CD14-positive monocyte (primary cell): Measurements from ENCODE around the gene SPATA31E1. TPM values are rescaled to one million over a fixed set of nuclear protein-coding genes. Genes with fewer than 3 reads are reported as not detected.

Experiments used
- DNase-seq, 3 donors: peaks; one replicate each; pipeline ENCODE4 v3.0.0-alpha.2; 2011 to 2022
- H2AFZ ChIP-seq: 2 replicates; pipeline ENCODE4 v1.6.0; 2012; ENCODE audit warnings: mild to moderate bottlenecking, low read depth, low read length, inconsistent platforms; ENCODE audit not compliant: insufficient read depth, poor library complexity, severe bottlenecking
- H3K27ac ChIP-seq, 2 donors: 1 replicate in 1 of 2; 2 replicates in 1 of 2; pipeline ENCODE4 v1.5.1; 2012 to 2013; ENCODE audit warnings: low read length in 2 of 2, control low read depth in 1 of 2, inconsistent platforms in 1 of 2, low read depth in 1 of 2, mild to moderate bottlenecking in 1 of 2
- H3K27me3 ChIP-seq, 2 donors: one replicate each; pipeline versions ENCODE4 v1.6.0 to v1.6.1; 2011 to 2013; ENCODE audit warnings: low read length in 2 of 2; ENCODE audit not compliant: control insufficient read depth in 2 of 2, insufficient read depth in 2 of 2
- H3K36me3 ChIP-seq, 2 donors: replicated peaks in 1 of 2; 1 replicate in 1 of 2; 2 replicates in 1 of 2; pipeline versions ENCODE4 v1.5.1 to v1.6.1; 2012 to 2013; ENCODE audit warnings: low read length in 2 of 2, control low read depth in 1 of 2, inconsistent platforms in 1 of 2, mild to moderate bottlenecking in 1 of 2; ENCODE audit not compliant: insufficient read depth in 2 of 2, control insufficient read depth in 1 of 2
- H3K4me1 ChIP-seq, 2 donors: 1 replicate in 1 of 2; 2 replicates in 1 of 2; pipeline versions ENCODE4 v1.5.1 to v1.6.1; 2012 to 2013; ENCODE audit warnings: low read length in 2 of 2, control low read depth in 1 of 2, inconsistent platforms in 1 of 2, mild to moderate bottlenecking in 1 of 2, moderate library complexity in 1 of 2; ENCODE audit not compliant: insufficient read depth in 2 of 2, control insufficient read depth in 1 of 2
- H3K4me2 ChIP-seq: replicated peaks from 2 replicates; pipeline ENCODE3; 2012; ENCODE audit warnings: low read length, moderate library complexity, mild to moderate bottlenecking; ENCODE audit not compliant: poor library complexity, severe bottlenecking; ENCODE audit errors: extremely low read depth
- H3K4me3 ChIP-seq, 3 experiments: fragments of 200-600 bp in 1 of 3; sonication (generic) in 1 of 3; replicated peaks in 1 of 3; 1 replicate in 2 of 3; 2 replicates in 1 of 3; pipeline ENCODE4 v1.5.1; 2011 to 2013; ENCODE audit warnings: low read length in 3 of 3, mild to moderate bottlenecking in 3 of 3, control low read depth in 2 of 3, low read depth in 2 of 3, inconsistent platforms in 1 of 3, moderate library complexity in 1 of 3
- H3K79me2 ChIP-seq: 2 replicates; pipeline ENCODE4 v1.6.0; 2012; ENCODE audit warnings: mild to moderate bottlenecking, control low read depth, inconsistent platforms, low read length, moderate library complexity; ENCODE audit not compliant: insufficient read depth
- H3K9ac ChIP-seq: 2 replicates; pipeline ENCODE4 v1.6.0; 2017; ENCODE audit warnings: low read length, mild to moderate bottlenecking; ENCODE audit not compliant: insufficient read depth, poor library complexity, severe bottlenecking
- H3K9me3 ChIP-seq, 2 donors: replicated peaks in 1 of 2; 1 replicate in 1 of 2; 2 replicates in 1 of 2; pipeline versions ENCODE4 v1.5.1 to v1.6.1; 2012 to 2013; ENCODE audit warnings: low read length in 2 of 2, control low read depth in 1 of 2; ENCODE audit not compliant: control insufficient read depth in 1 of 2, insufficient read depth in 1 of 2
- H4K20me1 ChIP-seq: 2 replicates; pipeline ENCODE4 v1.6.0; 2012; ENCODE audit warnings: mild to moderate bottlenecking, low read length, control low read depth, moderate library complexity; ENCODE audit not compliant: insufficient read depth
- H3K27ac Mint-ChIP-seq, 7 donors: one replicate each; pipeline ENCODE4 v1.8.0; 2020; ENCODE audit warnings: mild to moderate bottlenecking in 7 of 7, mixed read lengths in 7 of 7, moderate library complexity in 6 of 7, inconsistent platforms in 2 of 7
- H3K27me3 Mint-ChIP-seq, 3 donors: one replicate each; pipeline ENCODE4 v1.8.0; 2021 to 2022; ENCODE audit warnings: low read depth in 3 of 3, mild to moderate bottlenecking in 3 of 3, mixed read lengths in 3 of 3, moderate library complexity in 3 of 3, inconsistent platforms in 1 of 3
- H3K36me3 Mint-ChIP-seq, 2 donors: one replicate each; pipeline ENCODE4 v1.8.0; 2020; ENCODE audit warnings: mixed read lengths in 2 of 2, inconsistent platforms in 1 of 2, mild to moderate bottlenecking in 1 of 2
- H3K4me1 Mint-ChIP-seq: one replicate; pipeline ENCODE4 v1.8.0; 2020; ENCODE audit warnings: mild to moderate bottlenecking, mixed read lengths
- H3K4me3 Mint-ChIP-seq, 2 donors: one replicate each; pipeline ENCODE4 v1.8.0; 2020; ENCODE audit warnings: mild to moderate bottlenecking in 2 of 2, mixed read lengths in 2 of 2, moderate library complexity in 1 of 2
- H3K9me3 Mint-ChIP-seq, 7 donors: one replicate each; pipeline ENCODE4 v1.8.0; 2020 to 2022; ENCODE audit warnings: mixed read lengths in 7 of 7, mild to moderate bottlenecking in 6 of 7, moderate library complexity in 6 of 7, inconsistent platforms in 2 of 7
- CTCF ChIP-seq: fragments of 200-600 bp; IDR thresholded peaks from one replicate; pipeline ENCODE4 v1.8.0; 2022; ENCODE audit warnings: antibody characterized with exemption, mild to moderate bottlenecking
- WGBS: methylation state at CpG from one replicate; pipeline ENCODE4 v1.1.5; 2013; ENCODE audit warnings: missing lambda C conversion rate; ENCODE audit not compliant: insufficient coverage; 5-methylcytosine and 5-hydroxymethylcytosine counted together
- intact Hi-C, 2 donors: fragments of 100-400 bp; cut with micrococcal nuclease; formaldehyde crosslinking; loops; one replicate each; pipeline versions ENCODE4 v1.15.0 to v1.15.1; 2023
- polyA plus RNA-seq, 3 donors: library from polyadenylated mRNA; depleted of rRNA in 1 of 3; unstranded in 2 of 3; stranded (reverse) in 1 of 3; fragments of 300-500 nt in 2 of 3; fragments of >200 nt in 1 of 3; fragmentation: Illumina TruSeq in 2 of 3; gene quantifications; 1 replicate in 2 of 3; 2 replicates in 1 of 3; pipeline ENCODE4 v1.2.3, GENCODE V29; 2012 to 2021

SPATA31E1 gene
- polyA plus RNA-seq, 3 donors, result 0.01 TPM; not detected in 2

GRCh38 chr9:87853302-87853701 is 29.4 kb upstream of the SPATA31E1 start:
- Histone ChIP-seq H3K9me3 (peaks cover 0 to 14% of the 10 kb centered on the region in 2 donors), H4K20me1 (no peaks in the 10 kb centered on the region), H2AFZ (no peak overlapping the region), H3K4me3 (no peak overlapping the region), H3K36me3 (no peaks in the 10 kb centered on the region), H3K4me1 (no peaks in the 10 kb centered on the region), H3K27me3 (peaks cover 0 to 12% of the 10 kb centered on the region in 2 donors), H3K4me2 (no peak overlapping the region), H3K79me2 (no peaks in the 10 kb centered on the region), H3K9ac (no peak overlapping the region), H3K27ac (no peak overlapping the region)
- H3K4me3 Mint-ChIP-seq, result no peak overlapping the region
- peaks cover 7 to 19% (median 14%) of the 10 kb centered on the region in 7 donors for H3K9me3 Mint-ChIP-seq
- DNase-seq, result no peak
- peak overlapping the region in 1 of 7 donors; percentile 80 for H3K27ac Mint-ChIP-seq
- intact Hi-C loops, result no loop called here
- TF ChIP-seq CTCF, result no peak
- no peaks in the 10 kb centered on the region for H3K4me1 Mint-ChIP-seq
- H3K27me3 Mint-ChIP-seq, result peaks cover 7 to 29% (median 21%) of the 10 kb centered on the region in 3 donors
- WGBS, result 100% methylated on average over 3 of the region's 7 CpGs
- no peaks in the 10 kb centered on the region for H3K36me3 Mint-ChIP-seq

DNA sequence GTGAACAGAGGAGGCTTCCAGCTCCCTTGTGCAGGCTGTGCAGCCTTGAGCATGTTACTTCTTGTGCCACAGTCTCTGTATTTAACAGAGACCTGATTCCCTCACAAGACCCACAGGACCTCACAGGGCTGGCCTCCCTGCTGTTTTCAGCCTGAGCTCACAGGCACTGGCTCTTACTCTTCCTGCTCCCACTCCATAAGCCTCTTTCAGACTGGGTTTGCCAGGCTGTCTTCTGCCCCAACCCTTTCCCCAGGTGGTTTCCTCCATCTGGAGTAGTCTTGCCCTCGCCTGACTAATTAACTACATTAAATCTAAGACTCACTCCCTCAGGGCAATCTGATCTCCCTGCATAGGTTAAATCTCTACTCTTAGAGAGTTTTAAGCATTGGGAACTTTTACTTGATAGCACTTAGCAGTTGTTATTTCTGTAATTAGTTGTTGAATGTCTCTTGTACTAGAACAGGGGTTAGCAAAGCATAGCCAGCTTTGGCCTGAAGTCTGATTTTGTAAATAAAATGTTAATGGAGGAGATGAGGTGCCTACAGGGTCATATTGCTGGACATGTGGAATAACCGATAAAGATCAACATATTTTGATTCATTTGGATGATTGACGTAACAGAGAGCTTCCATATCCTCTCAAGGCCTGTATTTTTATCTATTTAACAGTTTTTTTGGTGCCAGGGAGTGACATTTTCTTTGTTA is 28.6 kb upstream of the SPATA31E1 start:
- no peaks in the 10 kb centered on the region for H3K4me1 Mint-ChIP-seq
- H3K79me2 ChIP-seq, result no peaks in the 10 kb centered on the region
- TF ChIP-seq CTCF, result no peak

More for the DNA sequence above, 28.6 kb upstream of the SPATA31E1 start:
- H2AFZ ChIP-seq, result no peak overlapping the region
- peaks cover 4 to 21% of the 10 kb centered on the region in 2 donors for H3K9me3 ChIP-seq
- no peaks in the 10 kb centered on the region for H3K4me1 ChIP-seq
- no peak overlapping the region for H3K4me3 ChIP-seq
- H3K27me3 ChIP-seq, result peaks cover 0 to 6% of the 10 kb centered on the region in 2 donors
- DNase-seq, result no peak
- Mint-ChIP-seq H3K36me3 (no peaks in the 10 kb centered on the region), H3K4me3 (no peak overlapping the region), H3K27ac (no peak overlapping the region), H3K27me3 (peaks cover 7 to 27% (median 22%) of the 10 kb centered on the region in 3 donors), H3K9me3 (peaks cover 12 to 22% (median 18%) of the 10 kb centered on the region in 7 donors)
- H3K9ac ChIP-seq, result no peak overlapping the region
- H3K36me3 ChIP-seq, result no peaks in the 10 kb centered on the region
- WGBS, result no CpG with 5 or more reads among the region's 3 CpGs
- no peak overlapping the region for H3K4me2 ChIP-seq
- intact Hi-C loops, result no loop called here
- no peaks in the 10 kb centered on the region for H4K20me1 ChIP-seq
- H3K27ac ChIP-seq, result no peak overlapping the region
